ENCODE measurements around the gene ZNF362.
"Not testable (repeated sequence)": the region's sequence is repeated elsewhere in the genome, so short reads cannot be mapped to it uniquely, and the experiment has no call there.

ZNF362 gene

GRCh38 chr1:33309351-33309750 lies 53.1 kb downstream of the ZNF362 start:
- DNase-seq, result not testable (repeated sequence)

DNA sequence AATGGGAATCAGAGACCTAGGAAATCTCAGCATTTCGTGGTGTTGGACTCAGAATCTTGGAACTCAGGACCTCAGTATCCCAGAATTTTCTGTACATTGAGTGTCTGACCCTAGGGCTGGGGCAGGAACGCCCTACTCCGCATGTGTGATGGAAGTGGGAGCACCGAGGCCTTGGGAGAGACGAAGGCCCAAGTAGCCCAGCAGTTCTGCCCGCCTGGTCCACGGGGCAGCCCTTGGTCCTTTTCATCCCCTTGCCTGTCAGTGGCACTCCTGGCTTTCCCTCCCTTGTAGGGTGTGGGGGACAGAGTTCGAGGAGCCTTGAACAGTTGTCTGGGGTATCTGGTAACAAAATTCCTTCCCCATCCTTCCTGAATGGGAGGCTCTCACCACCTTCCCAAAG lies 54.4 kb downstream of the ZNF362 start:
- no peak for DNase-seq

DNA sequence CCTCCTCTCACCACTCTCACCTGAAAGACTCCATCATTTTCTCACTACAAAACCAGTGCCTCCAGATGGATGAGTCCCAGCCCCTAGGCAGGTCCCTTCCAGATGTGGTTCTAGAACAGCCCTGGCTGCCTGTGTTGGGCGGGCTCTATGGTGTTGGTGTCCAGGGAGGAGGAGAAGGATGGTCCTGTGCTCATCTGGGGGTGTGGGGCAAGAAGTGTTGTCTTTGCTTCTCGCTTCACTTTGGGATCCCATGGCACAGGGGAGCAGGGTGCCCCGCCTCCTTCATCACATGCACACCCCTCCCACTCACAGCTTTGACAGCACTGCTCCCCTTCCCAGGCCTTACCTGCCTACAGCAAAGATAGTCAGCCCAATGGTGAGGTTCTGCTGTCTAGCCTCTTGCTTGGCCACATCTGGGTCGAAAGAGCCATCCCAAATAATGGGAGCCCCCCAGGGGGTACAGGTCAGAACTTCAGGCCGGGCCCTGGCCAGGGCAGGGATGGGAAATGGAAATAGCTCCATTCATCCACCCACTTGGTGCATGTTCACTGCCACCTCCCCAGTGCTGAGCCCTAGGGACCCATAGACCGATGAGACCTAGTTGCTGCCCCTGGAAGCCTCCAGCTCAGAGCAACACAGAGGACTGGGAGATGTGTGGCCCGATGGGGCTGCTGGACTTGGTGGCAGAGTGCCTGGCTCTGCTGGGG lies 55.6 kb downstream of the ZNF362 start:
- DNase-seq, result no peak

DNA sequence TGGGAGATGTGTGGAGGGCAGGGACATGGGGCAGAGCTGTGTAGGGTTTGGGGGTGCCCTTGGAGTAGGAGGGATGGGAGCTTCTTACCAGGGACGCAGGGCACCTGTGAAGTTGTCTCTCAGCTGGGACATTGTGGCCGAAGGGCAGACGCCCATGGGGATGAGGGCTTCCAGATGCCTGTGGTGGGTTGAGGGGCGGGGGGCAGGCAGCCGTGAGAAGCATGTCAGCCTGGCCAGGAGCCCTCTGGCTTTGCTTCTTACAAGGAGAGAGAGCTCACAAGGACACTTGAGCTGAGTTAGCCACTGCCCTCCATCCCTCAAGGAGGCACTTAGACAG lies 56.1 kb downstream of the ZNF362 start:
- DNase-seq, result no peak

DNA sequence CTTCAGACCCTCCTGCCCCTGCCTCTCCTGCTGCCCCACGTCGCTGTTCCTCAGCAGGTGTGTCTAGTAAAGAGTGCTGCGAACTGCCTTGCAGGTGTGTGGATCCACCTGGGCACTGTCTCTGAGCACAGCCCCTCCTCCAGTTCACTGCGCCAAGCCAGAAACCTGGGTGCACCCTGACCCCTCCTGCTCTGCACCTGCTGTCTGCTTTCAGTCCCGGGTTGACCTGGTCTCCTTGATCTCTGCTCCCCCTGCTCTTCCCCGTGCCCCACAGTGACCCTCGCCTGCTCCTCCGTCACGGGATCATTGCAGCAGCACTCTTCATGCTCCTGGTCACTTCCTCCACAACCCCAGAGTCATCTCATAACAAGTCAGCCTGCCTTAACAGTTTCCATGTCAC lies 58.1 kb downstream of the ZNF362 start:
- no peak for DNase-seq

- DNase-seq, result no peak
These were observed 60.3 kb downstream of the ZNF362 start for GRCh38 chr1:33316601-33317000.

- DNase-seq, result no peak
These were observed 61.1 kb downstream of the ZNF362 start for GRCh38 chr1:33317354-33317753.

- DNase-seq, result no peak
These were observed 61.7 kb downstream of the ZNF362 start for GRCh38 chr1:33317946-33318345.

DNA sequence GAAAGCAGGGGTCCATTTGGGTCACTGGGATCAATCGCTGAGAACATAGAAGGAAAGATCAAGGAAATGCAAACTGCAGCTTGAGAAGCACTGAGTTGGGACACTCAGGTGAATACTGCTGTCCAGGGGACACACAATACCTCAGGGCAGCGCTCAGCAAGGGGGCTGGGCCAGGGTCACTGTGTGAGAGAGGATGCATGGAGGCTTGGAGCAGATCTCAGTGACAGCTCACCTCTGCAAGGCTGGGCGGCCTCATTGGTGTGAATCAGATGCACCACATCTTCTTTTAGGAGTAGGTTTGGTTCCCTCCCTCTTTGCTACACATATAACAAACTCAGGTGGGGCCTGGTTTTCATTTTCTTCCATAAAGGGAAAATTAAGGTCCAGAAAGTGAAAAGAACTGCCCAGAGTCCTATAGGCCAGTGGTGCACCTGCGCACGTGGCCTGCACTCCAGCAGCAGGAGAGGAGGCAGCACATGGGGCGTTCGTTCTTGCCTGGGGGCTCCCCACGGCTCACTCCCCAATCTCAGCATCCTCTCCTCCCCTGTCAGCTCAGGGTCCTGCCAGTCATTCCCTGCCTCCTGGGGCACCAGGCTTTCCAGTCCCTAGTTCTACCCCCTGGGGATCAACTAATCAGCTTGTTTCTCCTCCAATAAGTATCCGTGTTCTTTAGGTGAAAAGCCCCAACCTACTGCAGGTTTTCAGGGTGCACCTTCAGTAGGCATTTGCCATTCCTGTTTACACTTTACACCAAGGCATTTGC lies 63.1 kb downstream of the ZNF362 start:
- no peak for DNase-seq

- DNase-seq, result no peak
These were observed 63.8 kb downstream of the ZNF362 start for GRCh38 chr1:33319949-33320618.

DNA sequence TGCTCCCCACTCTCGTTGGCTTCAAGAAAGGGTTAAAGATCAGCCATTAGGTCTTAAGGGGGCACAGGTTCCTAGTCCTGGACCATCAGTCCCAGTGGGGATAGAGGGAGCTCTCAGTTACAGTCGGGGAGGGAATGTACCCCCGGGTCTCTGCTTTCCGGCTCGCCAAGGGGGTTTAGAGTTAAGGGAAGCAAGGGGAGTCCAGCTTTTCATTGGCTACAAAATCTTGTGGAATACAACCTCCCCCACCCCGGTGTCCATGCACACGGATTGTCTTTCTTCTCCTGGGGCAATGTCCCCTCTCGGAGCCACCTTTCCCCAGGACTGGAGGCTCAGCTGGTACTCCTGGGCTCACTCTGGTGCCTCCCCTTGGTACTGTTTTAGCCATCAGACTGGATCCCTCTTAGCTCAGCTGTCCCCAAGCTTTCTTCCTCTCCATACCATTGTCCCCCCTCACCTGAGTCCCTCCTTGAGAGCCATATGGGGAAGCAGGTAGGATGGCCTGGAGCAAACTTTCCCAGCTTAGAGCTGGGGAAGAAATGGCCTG lies 64.4 kb downstream of the ZNF362 start, which contains the start of gene A3GALT2:
Gene A3GALT2 (minus strand): TSS at position 480 of the 547 bp plus-strand sequence. CDS start 0 bp downstream, at position 480.
- DNase-seq, result no peak

DNA sequence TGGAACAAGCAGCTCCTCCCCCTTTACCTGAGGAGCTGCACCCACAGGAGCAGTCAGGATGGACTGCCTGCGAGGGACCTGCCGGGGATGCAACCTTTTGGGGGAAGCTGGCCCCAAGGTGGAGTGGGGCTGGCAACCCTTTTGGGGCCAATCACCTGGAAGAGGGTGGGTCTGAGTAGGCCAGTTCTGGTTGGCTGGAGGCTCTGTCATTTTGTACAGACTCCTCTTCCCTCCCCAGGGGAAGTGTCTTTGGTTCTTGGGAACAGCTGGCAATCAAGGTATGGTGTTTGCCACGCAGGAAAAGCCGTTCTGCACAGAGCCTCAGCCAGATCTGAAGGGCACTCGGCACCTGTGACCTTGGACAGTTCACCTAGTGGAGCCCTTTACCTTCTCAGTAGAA lies 64.9 kb downstream of the ZNF362 start:
- DNase-seq, result no peak

DNA sequence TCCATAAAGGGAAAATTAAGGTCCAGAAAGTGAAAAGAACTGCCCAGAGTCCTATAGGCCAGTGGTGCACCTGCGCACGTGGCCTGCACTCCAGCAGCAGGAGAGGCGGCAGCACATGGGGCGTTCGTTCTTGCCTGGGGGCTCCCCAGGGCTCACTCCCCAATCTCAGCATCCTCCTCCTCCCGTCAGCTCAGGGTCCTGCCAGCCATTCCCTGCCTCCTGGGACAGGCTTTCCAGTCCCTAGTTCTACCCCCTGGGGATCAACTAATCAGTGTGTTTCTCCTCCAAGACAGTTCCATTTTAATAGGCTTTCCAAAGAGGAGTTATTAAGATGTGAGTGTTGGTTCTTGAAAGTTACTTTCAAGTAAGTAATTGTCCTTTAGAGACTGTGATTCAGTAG lies 65.8 kb downstream of the ZNF362 start:
- no peak for DNase-seq

DNA sequence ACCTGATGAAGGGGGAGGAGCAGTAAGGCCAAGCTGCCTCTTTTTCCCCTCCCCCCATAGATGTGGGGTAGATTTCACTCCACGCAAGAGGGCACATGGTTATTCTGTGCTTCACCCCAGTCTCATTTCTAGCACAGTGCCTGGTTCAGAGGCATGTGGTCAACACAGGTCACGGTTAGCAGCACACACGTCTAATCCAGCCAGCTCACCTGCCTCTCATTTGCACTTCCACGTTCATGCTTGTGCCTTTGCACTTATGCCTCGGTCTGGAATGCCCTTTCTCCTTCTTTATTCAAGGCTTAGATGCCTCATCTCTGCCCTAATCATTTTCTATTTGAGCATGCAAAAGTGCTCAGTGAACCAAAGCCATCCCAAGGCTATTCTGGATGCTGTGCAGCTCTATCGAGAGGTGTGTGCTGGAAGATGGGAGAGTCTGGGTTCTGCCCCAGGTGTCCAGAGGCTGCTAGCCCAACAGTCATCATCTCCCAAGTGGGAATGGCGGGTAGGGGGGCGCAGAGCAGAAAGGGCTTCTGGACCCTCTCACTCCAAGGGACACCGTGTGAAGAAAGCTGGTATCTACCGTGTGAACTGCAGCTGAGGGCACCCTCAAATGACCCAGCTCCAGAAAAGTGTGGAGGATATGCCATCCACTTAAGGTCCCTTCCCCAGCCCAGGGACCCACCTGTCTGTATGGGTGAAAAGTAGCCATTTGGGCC lies 66.7 kb downstream of the ZNF362 start:
- DNase-seq, result no peak

DNA sequence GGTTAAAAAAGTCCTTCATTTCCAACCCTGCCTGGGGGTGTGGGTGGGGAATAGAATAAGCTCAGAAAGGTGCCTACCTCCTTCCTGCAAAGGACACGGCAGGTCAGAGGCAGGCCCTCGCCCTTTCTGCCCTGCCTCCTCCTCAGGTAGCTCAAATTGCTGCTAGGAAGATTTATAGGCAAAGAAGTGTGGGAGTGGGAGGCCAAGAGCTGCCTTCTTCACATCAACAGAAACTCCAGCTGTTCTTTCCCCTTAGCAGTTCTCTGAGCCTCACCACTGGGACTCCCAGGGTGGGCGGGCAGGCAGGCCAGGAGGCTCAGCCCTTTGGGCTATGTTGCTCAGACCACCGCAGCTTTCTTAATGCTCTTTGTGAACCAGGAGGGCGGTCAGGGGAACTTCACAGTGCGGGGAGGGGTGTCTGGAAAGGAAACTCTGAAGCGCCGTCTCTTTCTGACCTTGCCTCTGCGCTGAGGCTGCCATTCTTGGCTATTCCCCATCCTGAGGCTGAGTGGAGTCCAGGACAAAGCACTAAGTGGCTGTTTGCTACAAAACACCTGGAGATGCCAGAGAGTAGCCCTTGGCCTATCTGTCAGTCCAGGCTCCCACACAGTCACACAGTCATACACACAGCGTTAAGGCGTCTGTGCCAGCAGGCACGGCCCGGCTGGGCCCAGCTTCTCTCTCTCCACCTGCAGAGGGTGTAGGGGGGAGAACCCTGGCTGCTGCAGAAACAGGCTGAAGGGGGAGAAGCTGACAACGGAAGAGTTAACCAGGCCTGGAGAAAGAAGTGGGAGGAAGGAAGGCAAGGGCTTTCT lies 67.6 kb downstream of the ZNF362 start:
- DNase-seq, result no peak

GRCh38 chr1:33324677-33325575 lies 68.6 kb downstream of the ZNF362 start:
- no peak for DNase-seq

DNA sequence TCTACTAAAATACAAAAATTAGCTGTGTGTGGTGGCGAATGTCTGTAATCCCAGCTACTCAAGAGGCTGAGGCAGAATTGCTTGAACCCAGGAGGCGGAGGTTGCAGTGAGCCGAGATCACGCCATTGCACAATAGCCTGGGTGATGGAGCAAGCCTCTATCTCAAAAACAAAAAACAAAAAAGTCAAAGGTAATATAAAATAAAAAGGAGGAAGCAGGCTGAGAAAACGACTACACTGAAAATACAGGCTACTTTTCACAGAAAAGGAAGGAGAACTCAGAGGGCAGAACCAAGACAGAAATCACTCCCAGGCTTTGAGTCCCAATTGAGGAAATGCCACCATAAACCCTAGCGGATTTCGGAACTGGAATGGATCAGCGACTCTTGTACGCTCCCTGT lies 70.5 kb downstream of the ZNF362 start:
- no peak for DNase-seq

GRCh38 chr1:33327587-33328325 lies 71.5 kb downstream of the ZNF362 start:
- peak; percentile 27 for DNase-seq

DNA sequence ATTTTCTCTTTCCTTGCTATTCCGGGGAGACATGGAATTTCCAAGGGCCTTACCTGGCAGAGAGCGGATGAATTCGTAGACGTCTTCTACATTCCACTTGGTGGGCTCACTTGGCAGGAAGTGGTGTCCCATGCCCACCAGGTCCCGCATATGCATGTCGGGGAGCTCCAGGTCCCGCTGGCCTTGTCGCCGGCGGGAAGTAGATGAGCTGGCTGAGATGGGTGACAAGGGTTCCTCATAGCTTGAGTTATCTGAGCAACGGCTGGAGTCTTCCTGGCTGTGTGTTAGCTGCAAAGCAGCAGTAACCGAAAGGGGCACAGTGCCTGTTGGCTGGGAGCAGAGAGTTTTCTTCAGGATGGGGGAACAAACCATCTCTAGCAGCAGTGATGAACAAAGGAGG lies 72.5 kb downstream of the ZNF362 start:
- DNase-seq, result no peak

- no peak for DNase-seq
These were observed 73.5 kb downstream of the ZNF362 start for GRCh38 chr1:33329600-33330305.
